ENCODE measurements around the gene CDT1.

The CDT1 gene

GRCh38 chr16:88806491-88807111 is 3.0 kb downstream of the CDT1 start:
- no peak for FAIRE-seq

DNA sequence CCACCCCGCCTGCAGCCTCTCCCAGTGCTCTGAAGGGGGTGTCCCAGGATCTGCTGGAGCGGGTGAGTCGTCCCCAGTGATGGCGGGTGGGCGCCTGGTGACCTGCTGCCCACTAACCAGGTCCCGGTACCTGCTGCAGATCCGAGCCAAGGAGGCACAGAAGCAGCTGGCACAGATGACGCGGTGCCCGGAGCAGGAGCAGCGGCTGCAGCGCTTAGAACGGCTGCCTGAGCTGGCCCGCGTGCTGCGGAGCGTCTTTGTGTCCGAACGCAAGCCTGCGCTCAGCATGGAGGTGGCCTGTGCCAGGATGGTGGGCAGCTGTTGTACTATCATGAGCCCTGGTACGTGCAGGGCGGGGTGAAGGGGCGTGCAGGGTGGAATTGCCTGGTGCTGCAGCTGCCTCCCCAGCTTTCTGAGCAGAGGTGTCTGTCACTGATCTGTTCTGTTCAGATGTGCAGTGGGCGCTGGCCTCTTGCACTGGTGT is 3.6 kb downstream of the CDT1 start:
- FAIRE-seq, result no peak

GRCh38 chr16:88807626-88808453 is 4.3 kb downstream of the CDT1 start:
- no peak for FAIRE-seq

- no peak for FAIRE-seq
Observed at GRCh38 chr16:88809068-88809675, 5.6 kb downstream of the CDT1 start.

GRCh38 chr16:88809676-88810165 is 6.1 kb downstream of the CDT1 start:
- FAIRE-seq, result no peak

GRCh38 chr16:88810166-88810911 is 6.8 kb downstream of the CDT1 start:
- no peak for FAIRE-seq

DNA sequence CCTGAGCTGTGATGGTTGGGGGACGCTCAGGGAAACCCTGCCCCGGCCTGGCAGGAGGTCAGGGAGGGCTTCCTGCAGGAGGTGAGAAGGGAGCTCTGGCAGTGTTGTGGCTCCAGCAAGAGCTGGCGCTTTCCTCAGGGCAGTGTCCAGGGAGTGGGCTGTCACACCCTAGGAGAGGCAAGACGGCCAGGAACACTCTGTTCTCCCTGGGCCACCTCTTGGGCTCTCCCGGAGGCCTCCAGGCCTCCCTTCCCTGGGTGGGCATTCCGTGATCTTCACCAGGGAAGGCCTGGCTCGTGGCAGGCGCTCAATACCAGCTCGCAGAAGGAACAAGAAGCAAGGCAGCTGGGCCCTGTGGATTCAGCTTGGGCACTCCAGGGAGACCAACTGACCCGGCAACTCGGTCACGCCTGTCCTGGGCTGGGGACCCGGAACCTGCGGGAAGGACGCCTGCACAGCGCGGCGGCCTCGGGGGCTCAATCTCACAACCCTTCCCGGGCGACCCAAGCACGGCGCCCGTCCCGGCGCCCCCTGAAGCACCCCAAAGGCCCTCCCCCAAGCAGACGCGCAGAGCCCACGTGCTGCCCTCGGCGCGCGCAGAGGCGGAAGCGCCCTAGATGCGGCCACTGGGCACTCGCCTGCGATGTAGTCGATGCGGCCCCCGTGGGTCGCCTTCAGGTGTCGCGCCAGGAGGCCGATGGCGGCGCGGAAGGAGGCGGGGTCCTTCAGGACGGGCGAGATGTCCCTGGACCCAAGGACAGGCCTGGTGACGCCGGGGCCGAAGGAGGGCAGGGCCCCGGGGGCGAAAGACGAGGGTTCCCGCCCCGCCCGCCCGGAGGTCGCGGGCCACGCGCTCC is 7.6 kb downstream of the CDT1 start:
- FAIRE-seq, result no peak

- FAIRE-seq, result no peak
Observed at GRCh38 chr16:88811769-88812512, 8.4 kb downstream of the CDT1 start, which contains the start of gene APRT. Gene APRT (minus strand): TSS chr16:88811928. CDS start chr16:88811899, 29 bp downstream.

GRCh38 chr16:88812513-88813268 is 9.1 kb downstream of the CDT1 start:
- no peak for FAIRE-seq

DNA sequence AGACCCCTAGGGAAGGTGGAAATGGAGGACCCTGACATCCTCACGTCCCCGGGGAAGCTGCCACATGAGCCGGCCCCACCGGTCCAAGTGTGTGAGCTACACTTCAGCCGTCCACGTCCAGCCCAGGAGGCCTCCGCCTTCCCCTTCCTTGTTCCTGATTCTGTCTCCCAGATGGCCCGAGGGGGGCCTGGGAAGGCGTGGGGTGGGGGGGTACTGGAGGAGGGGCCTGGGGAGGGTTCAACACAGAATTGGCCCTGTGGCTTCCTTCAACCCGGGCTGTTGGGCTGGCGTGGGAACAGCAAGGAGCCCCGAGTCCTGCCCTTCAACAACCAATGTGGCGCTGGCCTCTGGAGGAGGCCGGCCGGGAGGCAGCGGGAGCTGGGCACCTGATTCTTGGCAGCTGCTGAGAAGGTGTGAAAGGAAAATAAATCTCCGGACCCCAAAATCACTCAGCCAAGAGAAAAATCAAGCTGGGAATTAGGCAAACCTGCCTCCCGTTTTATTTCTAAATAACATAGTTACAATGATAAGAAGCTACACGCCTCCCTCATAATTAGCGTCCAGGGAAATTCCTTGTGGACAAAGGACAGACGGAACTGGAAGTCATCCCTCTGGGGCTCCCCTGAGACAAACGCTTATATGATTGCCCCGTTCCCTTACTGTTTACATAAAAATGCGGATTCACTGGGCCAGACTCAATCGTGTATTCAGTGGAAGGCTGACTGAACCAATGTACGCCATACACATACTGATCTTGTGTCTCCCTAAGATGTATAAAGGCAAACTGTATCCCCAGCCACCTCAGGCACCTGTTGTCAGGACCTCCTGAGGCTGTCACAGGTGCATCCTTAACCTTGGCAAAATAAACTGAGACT is 9.9 kb downstream of the CDT1 start:
- no peak for FAIRE-seq

DNA sequence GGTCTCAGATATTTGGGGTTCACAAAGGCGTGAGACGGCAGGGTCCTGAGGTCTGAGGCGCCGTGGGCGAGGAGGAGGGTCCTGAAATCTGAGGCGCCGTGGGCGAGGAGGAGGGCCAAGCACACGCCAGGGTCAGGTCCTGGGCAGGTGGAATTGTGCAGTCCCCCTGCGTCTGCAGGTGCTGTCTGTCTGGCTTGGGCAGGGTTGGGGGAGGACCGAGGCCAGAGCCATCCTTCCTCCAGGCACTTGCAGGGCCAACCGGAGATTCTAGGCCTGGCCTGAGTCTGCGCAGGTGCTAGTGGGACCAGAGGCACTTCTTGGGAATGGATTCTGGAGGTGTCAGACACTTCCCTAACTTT is 10.5 kb downstream of the CDT1 start:
- no peak for FAIRE-seq

- no peak for FAIRE-seq
Observed at GRCh38 chr16:88815227-88815626, 11.6 kb downstream of the CDT1 start.

GRCh38 chr16:88815901-88816589 is 12.5 kb downstream of the CDT1 start:
- FAIRE-seq, result no peak

DNA sequence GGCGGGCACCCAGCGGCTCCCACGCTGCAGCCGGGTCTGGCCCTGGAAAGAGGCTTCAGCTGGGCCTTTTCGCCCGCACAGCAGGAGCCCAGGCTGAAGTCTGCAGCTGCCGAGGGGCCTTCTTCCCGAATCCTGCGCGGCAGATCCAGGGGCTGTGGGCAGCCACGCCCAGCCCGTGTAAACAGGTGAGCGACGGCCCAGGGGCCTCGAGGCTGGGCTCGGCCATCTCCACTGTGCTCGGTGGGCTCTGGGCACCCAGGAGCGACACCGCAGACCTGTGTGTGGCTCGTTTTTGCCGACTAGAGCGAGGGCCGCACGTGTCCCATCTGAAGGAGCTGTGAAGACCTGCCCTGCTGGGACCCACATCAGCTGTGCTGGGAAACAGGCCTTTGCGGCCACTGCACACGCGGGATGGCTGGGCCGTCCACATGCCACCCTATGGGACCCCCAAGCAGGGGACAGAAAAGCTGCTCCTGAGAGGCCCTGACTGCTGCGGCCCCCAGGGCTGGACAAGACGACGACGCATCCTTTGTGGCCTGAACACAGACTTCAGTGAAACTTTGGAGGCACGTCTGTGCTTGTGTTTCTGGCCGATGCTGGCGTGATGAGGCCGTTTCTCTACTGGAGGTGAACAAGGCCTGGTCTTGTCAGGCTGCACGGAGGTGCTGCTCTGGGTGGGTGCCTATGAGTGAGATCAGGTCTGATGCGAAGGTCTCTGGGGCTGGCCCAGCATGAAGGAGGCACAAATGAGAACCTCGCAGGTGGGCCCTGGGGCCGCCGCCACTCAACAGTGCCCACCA is 13.3 kb downstream of the CDT1 start:
- FAIRE-seq, result no peak

- no peak for FAIRE-seq
Observed at GRCh38 chr16:88817785-88818574, 14.4 kb downstream of the CDT1 start.

- no peak for FAIRE-seq
Observed at GRCh38 chr16:88818575-88818874, 14.9 kb downstream of the CDT1 start.

DNA sequence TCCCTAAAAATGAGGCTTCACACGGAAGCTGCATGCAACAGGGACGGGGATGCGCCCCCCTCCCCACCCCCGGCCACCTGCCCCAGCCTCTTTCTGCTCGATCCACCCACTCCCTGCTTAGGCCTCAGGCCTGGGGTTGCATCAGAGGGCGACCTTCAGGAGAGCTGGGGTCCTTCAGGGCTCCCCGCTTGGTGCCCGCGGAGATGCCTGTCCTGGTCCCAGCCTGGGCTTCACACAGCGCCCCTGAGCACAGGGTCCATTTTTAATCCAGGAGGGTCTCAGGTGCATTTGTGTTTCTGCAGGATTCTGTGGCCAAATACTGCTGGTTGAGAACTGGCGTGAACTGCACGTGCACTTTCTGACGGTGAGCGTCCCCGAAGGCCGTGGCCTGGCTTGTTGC is 15.5 kb downstream of the CDT1 start:
- FAIRE-seq, result no peak

All from TTC549 (cell line).